Neural cell (in vitro differentiated cells): ENCODE data around the gene PSMA4. TPM values are rescaled to one million over a fixed set of nuclear protein-coding genes. Genes with fewer than 3 reads are reported as not detected.

Source experiments
- H2AFZ ChIP-seq: fragments of 200-600, 300-800 bp; sonication (generic), shearing (Covaris generic); 2 replicates; pipeline ENCODE4 v1.6.0; 2014; ENCODE audit warnings: low read depth, mild to moderate bottlenecking, antibody characterized with exemption, low read length, moderate library complexity
- H3F3A ChIP-seq: fragments of 200-600 bp; shearing (Covaris generic); 2 replicates; pipeline ENCODE4 v1.6.1; 2016; ENCODE audit warnings: mild to moderate bottlenecking, moderate library complexity, mixed read lengths, antibody characterized with exemption, low read length; ENCODE audit not compliant: insufficient read depth, poor library complexity, severe bottlenecking
- H3K27ac ChIP-seq: fragments of 200-600, 300-800 bp; sonication (generic), shearing (Covaris generic); 2 replicates; pipeline ENCODE4 v1.5.1; 2014; ENCODE audit warnings: mild to moderate bottlenecking, low read length, moderate library complexity
- H3K27me3 ChIP-seq: fragments of 300-800, 200-600 bp; sonication (generic), shearing (Covaris generic); 2 replicates; pipeline ENCODE4 v1.6.0; 2014; ENCODE audit warnings: mild to moderate bottlenecking, low read depth, low read length, moderate library complexity; ENCODE audit not compliant: insufficient read depth
- H3K36me3 ChIP-seq: fragments of 300-800, 200-600 bp; sonication (generic), shearing (Covaris generic); 2 replicates; pipeline ENCODE4 v1.5.1; 2014; ENCODE audit warnings: mild to moderate bottlenecking, antibody characterized with exemption, low read length, moderate library complexity; ENCODE audit not compliant: insufficient read depth
- H3K4me2 ChIP-seq: fragments of 300-800, 200-600 bp; sonication (generic), shearing (Covaris generic); 2 replicates; pipeline ENCODE4 v1.6.0; 2014; ENCODE audit warnings: mild to moderate bottlenecking, low read length
- H3K4me3 ChIP-seq: fragments of 300-800, 200-600 bp; sonication (generic), shearing (Covaris generic); 2 replicates; pipeline ENCODE4 v1.5.1; 2014; ENCODE audit warnings: mild to moderate bottlenecking, low read length, moderate library complexity
- H3K79me2 ChIP-seq: fragments of 200-600 bp; shearing (Covaris generic); replicated peaks from 2 replicates; pipeline ENCODE4 v1.6.0; 2014; ENCODE audit warnings: mild to moderate bottlenecking, low read length, moderate library complexity; ENCODE audit not compliant: insufficient read depth
- H3K9ac ChIP-seq: fragments of 300-800, 200-600 bp; sonication (generic), shearing (Covaris generic); 2 replicates; pipeline ENCODE4 v1.6.1; 2016; ENCODE audit warnings: mild to moderate bottlenecking, low read length, mixed read lengths
- H3K9me2 ChIP-seq: fragments of 200-600 bp; shearing (Covaris generic); 2 replicates; pipeline ENCODE4 v1.6.1; 2016; ENCODE audit warnings: mild to moderate bottlenecking, low read length, mixed read lengths; ENCODE audit not compliant: insufficient read depth
- H3K9me3 ChIP-seq: fragments of 200-600, 300-800 bp; sonication (generic), shearing (Covaris generic); 2 replicates; pipeline ENCODE4 v1.6.1; 2016; ENCODE audit warnings: mild to moderate bottlenecking, mixed run types, low read length, moderate library complexity, mixed read lengths
- H4K20me1 ChIP-seq: fragments of 200-600 bp; shearing (Covaris generic); 2 replicates; pipeline ENCODE4 v1.6.1; 2016; ENCODE audit warnings: mild to moderate bottlenecking, mixed run types; ENCODE audit not compliant: insufficient read depth
- EP300 ChIP-seq: fragments of 450-650 bp; conservative IDR thresholded peaks from 2 replicates; pipeline ENCODE4 v1.6.1; 2014; ENCODE audit warnings: antibody characterized with exemption, mild to moderate bottlenecking, moderate library complexity; ENCODE audit not compliant: poor library complexity, severe bottlenecking
- EZH2 ChIP-seq: fragments of 200-600, 300-800 bp; shearing (Covaris generic), sonication (generic); IDR thresholded peaks from 2 replicates; pipeline ENCODE4 v1.6.1; 2014; ENCODE audit warnings: antibody characterized with exemption, low read length, borderline replicate concordance, mild to moderate bottlenecking; ENCODE audit not compliant: insufficient read depth, poor library complexity, severe bottlenecking
- MXI1 ChIP-seq: fragments of 450-650 bp; conservative IDR thresholded peaks from 2 replicates; pipeline ENCODE4 v1.6.1; 2014; ENCODE audit warnings: antibody characterized with exemption, mild to moderate bottlenecking; ENCODE audit not compliant: poor library complexity, severe bottlenecking
- POLR2AphosphoS5 ChIP-seq: IDR thresholded peaks from 2 replicates; pipeline ENCODE4 v1.6.1; 2012
- RAD21 ChIP-seq: fragments of 450-650 bp; conservative IDR thresholded peaks from 2 replicates; pipeline ENCODE4 v1.6.1; 2014; ENCODE audit warnings: antibody characterized with exemption, mild to moderate bottlenecking, moderate library complexity
- SMC3 ChIP-seq: fragments of 450-650 bp; conservative IDR thresholded peaks from 2 replicates; pipeline ENCODE4 v1.6.1; 2014; ENCODE audit warnings: antibody characterized with exemption, mild to moderate bottlenecking, moderate library complexity; ENCODE audit not compliant: poor library complexity
- polyA plus RNA-seq: library from polyadenylated mRNA; depleted of rRNA; stranded (reverse); fragments of >200 nt; gene quantifications from 2 replicates; pipeline ENCODE4 v1.2.3, GENCODE V29; 2014
- TF ChIP-seq, protein P1 (sequence below): fragments of 450-650 bp; IDR thresholded peaks from 2 replicates; pipeline ENCODE4 v1.5.1; 2014; ENCODE audit warnings: antibody characterized with exemption, mild to moderate bottlenecking, moderate library complexity; ENCODE audit not compliant: poor library complexity, severe bottlenecking
- TF ChIP-seq, protein P2 (sequence below): IDR thresholded peaks from 2 replicates; pipeline ENCODE4 v1.6.1; 2012; ENCODE audit warnings: borderline replicate concordance

The PSMA4 gene
- polyA plus RNA-seq, 1 donor from 2014 or later, result 421 TPM

- H3K4me2 ChIP-seq, result no peak overlapping the region
- no peak overlapping the region for H3K4me3 ChIP-seq
- no peak overlapping the region for H3K27ac ChIP-seq
- no peaks in the 10 kb centered on the region for H3K9me3 ChIP-seq
- TF ChIP-seq EP300 (no peak), POLR2AphosphoS5 (no peak), SMC3 (no peak), EZH2 (no peak), RAD21 (no peak)
- TF ChIP-seq, protein P1, sequence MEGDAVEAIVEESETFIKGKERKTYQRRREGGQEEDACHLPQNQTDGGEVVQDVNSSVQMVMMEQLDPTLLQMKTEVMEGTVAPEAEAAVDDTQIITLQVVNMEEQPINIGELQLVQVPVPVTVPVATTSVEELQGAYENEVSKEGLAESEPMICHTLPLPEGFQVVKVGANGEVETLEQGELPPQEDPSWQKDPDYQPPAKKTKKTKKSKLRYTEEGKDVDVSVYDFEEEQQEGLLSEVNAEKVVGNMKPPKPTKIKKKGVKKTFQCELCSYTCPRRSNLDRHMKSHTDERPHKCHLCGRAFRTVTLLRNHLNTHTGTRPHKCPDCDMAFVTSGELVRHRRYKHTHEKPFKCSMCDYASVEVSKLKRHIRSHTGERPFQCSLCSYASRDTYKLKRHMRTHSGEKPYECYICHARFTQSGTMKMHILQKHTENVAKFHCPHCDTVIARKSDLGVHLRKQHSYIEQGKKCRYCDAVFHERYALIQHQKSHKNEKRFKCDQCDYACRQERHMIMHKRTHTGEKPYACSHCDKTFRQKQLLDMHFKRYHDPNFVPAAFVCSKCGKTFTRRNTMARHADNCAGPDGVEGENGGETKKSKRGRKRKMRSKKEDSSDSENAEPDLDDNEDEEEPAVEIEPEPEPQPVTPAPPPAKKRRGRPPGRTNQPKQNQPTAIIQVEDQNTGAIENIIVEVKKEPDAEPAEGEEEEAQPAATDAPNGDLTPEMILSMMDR, result no peak
- TF ChIP-seq, protein P2, sequence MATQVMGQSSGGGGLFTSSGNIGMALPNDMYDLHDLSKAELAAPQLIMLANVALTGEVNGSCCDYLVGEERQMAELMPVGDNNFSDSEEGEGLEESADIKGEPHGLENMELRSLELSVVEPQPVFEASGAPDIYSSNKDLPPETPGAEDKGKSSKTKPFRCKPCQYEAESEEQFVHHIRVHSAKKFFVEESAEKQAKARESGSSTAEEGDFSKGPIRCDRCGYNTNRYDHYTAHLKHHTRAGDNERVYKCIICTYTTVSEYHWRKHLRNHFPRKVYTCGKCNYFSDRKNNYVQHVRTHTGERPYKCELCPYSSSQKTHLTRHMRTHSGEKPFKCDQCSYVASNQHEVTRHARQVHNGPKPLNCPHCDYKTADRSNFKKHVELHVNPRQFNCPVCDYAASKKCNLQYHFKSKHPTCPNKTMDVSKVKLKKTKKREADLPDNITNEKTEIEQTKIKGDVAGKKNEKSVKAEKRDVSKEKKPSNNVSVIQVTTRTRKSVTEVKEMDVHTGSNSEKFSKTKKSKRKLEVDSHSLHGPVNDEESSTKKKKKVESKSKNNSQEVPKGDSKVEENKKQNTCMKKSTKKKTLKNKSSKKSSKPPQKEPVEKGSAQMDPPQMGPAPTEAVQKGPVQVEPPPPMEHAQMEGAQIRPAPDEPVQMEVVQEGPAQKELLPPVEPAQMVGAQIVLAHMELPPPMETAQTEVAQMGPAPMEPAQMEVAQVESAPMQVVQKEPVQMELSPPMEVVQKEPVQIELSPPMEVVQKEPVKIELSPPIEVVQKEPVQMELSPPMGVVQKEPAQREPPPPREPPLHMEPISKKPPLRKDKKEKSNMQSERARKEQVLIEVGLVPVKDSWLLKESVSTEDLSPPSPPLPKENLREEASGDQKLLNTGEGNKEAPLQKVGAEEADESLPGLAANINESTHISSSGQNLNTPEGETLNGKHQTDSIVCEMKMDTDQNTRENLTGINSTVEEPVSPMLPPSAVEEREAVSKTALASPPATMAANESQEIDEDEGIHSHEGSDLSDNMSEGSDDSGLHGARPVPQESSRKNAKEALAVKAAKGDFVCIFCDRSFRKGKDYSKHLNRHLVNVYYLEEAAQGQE, result no peak
- no peaks in the 10 kb centered on the region for H3K27me3 ChIP-seq
- H3K79me2 ChIP-seq, result peaks cover 15% of the 10 kb centered on the region
- H4K20me1 ChIP-seq, result no peaks in the 10 kb centered on the region
- no peaks in the 10 kb centered on the region for H3F3A ChIP-seq
- no peak overlapping the region for H3K9ac ChIP-seq
- no peaks in the 10 kb centered on the region for H3K36me3 ChIP-seq
- H2AFZ ChIP-seq, result no peak overlapping the region
- no peaks in the 10 kb centered on the region for H3K9me2 ChIP-seq
Observed at GRCh38 chr15:78573416-78573815, 33.2 kb downstream of the PSMA4 start.

- TF ChIP-seq, protein P1, result no peak
- TF ChIP-seq RAD21 (no peak), EZH2 (no peak), SMC3 (no peak), EP300 (no peak), MXI1 (no peak)
- no peaks in the 10 kb centered on the region for H3F3A ChIP-seq
- H3K9ac ChIP-seq, result no peak overlapping the region
- no peak overlapping the region for H2AFZ ChIP-seq
- no peaks in the 10 kb centered on the region for H3K9me2 ChIP-seq
- H4K20me1 ChIP-seq, result no peaks in the 10 kb centered on the region
- no peak overlapping the region for H3K4me3 ChIP-seq
- H3K4me2 ChIP-seq, result no peak overlapping the region
- H3K79me2 ChIP-seq, result peaks cover 8% of the 10 kb centered on the region
- H3K27ac ChIP-seq, result no peak overlapping the region
- H3K36me3 ChIP-seq, result no peaks in the 10 kb centered on the region
- H3K27me3 ChIP-seq, result no peaks in the 10 kb centered on the region
- H3K9me3 ChIP-seq, result no peaks in the 10 kb centered on the region
Observed at GRCh38 chr15:78574944-78575343, 34.7 kb downstream of the PSMA4 start.
